Rectal smooth muscle tissue (tissue), 1 donor: ENCODE measurements around the gene RHBDL2.

ENCODE experiments used
- H3K27ac ChIP-seq: one replicate; pipeline ENCODE4 v1.7.0; 2013; ENCODE audit warnings: low read depth, low read length, inconsistent platforms
- H3K27me3 ChIP-seq: one replicate; pipeline ENCODE4 v1.7.0; 2013; ENCODE audit warnings: low read length; ENCODE audit not compliant: control insufficient read depth, insufficient read depth
- H3K36me3 ChIP-seq: one replicate; pipeline ENCODE4 v1.7.0; 2013; ENCODE audit warnings: low read length; ENCODE audit not compliant: control insufficient read depth, insufficient read depth
- H3K4me1 ChIP-seq: one replicate; pipeline ENCODE4 v1.7.0; 2013; ENCODE audit warnings: low read length; ENCODE audit not compliant: control insufficient read depth, insufficient read depth
- H3K4me3 ChIP-seq: one replicate; pipeline ENCODE4 v1.7.0; 2013; ENCODE audit warnings: low read length
- H3K9ac ChIP-seq: one replicate; pipeline ENCODE4 v1.7.0; 2013; ENCODE audit warnings: low read length

RHBDL2 gene

GRCh38 chr1:38958967-38959366, 17.3 kb upstream of the RHBDL2 start:
- no peak overlapping the region for H3K4me3 ChIP-seq
- H3K27ac ChIP-seq: no peak overlapping the region
- no peaks in the 10 kb centered on the region for H3K4me1 ChIP-seq
- H3K36me3 ChIP-seq: no peaks in the 10 kb centered on the region
- H3K27me3 ChIP-seq: no peaks in the 10 kb centered on the region
- no peak overlapping the region for H3K9ac ChIP-seq

GRCh38 chr1:38953433-38953860, 11.8 kb upstream of the RHBDL2 start:
- Histone ChIP-seq H3K4me1 (no peaks in the 10 kb centered on the region), H3K27me3 (no peaks in the 10 kb centered on the region), H3K4me3 (no peak overlapping the region), H3K36me3 (no peaks in the 10 kb centered on the region), H3K9ac (no peak overlapping the region), H3K27ac (no peak overlapping the region)

GRCh38 chr1:38950553-38950952, 8.9 kb upstream of the RHBDL2 start:
- no peak overlapping the region for H3K27ac ChIP-seq
- H3K4me1 ChIP-seq: no peaks in the 10 kb centered on the region
- H3K9ac ChIP-seq: no peak overlapping the region
- no peaks in the 10 kb centered on the region for H3K27me3 ChIP-seq
- H3K36me3 ChIP-seq: no peaks in the 10 kb centered on the region
- no peak overlapping the region for H3K4me3 ChIP-seq

- H3K4me1 ChIP-seq: no peaks in the 10 kb centered on the region
- H3K9ac ChIP-seq: no peak overlapping the region
- H3K4me3 ChIP-seq: no peak overlapping the region
- H3K36me3 ChIP-seq: no peaks in the 10 kb centered on the region
- no peaks in the 10 kb centered on the region for H3K27me3 ChIP-seq
- H3K27ac ChIP-seq: no peak overlapping the region
These were observed 2.9 kb upstream of the RHBDL2 start for GRCh38 chr1:38944547-38944946.

- Histone ChIP-seq H3K27me3 (no peaks in the 10 kb centered on the region), H3K4me1 (no peaks in the 10 kb centered on the region), H3K9ac (no peak overlapping the region), H3K36me3 (no peaks in the 10 kb centered on the region), H3K27ac (no peak overlapping the region), H3K4me3 (no peak overlapping the region)
These were observed 1.2 kb upstream of the RHBDL2 start for GRCh38 chr1:38942664-38943428.

- H3K27me3 ChIP-seq: no peaks in the 10 kb centered on the region
- peak overlapping the region; percentile 67 for H3K4me3 ChIP-seq
- peak overlapping the region; percentile 34 for H3K9ac ChIP-seq
- H3K27ac ChIP-seq: no peak overlapping the region
- H3K4me1 ChIP-seq: no peaks in the 10 kb centered on the region
- H3K36me3 ChIP-seq: no peaks in the 10 kb centered on the region
These were observed 537 bp downstream of the RHBDL2 start for GRCh38 chr1:38941093-38941492.

GRCh38 chr1:38940339-38941047, 1.1 kb downstream of the RHBDL2 start:
- Histone ChIP-seq H3K27me3 (no peaks in the 10 kb centered on the region), H3K9ac (no peak overlapping the region), H3K27ac (no peak overlapping the region), H3K4me3 (peak overlapping the region; percentile 36), H3K36me3 (no peaks in the 10 kb centered on the region), H3K4me1 (no peaks in the 10 kb centered on the region)

GRCh38 chr1:38938722-38939260, 2.8 kb downstream of the RHBDL2 start:
- Histone ChIP-seq H3K36me3 (no peaks in the 10 kb centered on the region), H3K27me3 (no peaks in the 10 kb centered on the region), H3K4me1 (no peaks in the 10 kb centered on the region), H3K9ac (no peak overlapping the region), H3K27ac (no peak overlapping the region), H3K4me3 (no peak overlapping the region)

GRCh38 chr1:38932571-38932970, 9.1 kb downstream of the RHBDL2 start:
- no peaks in the 10 kb centered on the region for H3K4me1 ChIP-seq
- H3K4me3 ChIP-seq: no peak overlapping the region
- H3K27ac ChIP-seq: no peak overlapping the region
- no peaks in the 10 kb centered on the region for H3K27me3 ChIP-seq
- no peak overlapping the region for H3K9ac ChIP-seq
- no peaks in the 10 kb centered on the region for H3K36me3 ChIP-seq

- no peak overlapping the region for H3K9ac ChIP-seq
- no peaks in the 10 kb centered on the region for H3K27me3 ChIP-seq
- H3K4me3 ChIP-seq: no peak overlapping the region
- no peak overlapping the region for H3K27ac ChIP-seq
- no peaks in the 10 kb centered on the region for H3K36me3 ChIP-seq
- H3K4me1 ChIP-seq: no peaks in the 10 kb centered on the region
These were observed 12.2 kb downstream of the RHBDL2 start for GRCh38 chr1:38929476-38929875.

GRCh38 chr1:38929054-38929453, 12.6 kb downstream of the RHBDL2 start:
- no peaks in the 10 kb centered on the region for H3K4me1 ChIP-seq
- no peak overlapping the region for H3K4me3 ChIP-seq
- H3K27me3 ChIP-seq: no peaks in the 10 kb centered on the region
- no peak overlapping the region for H3K27ac ChIP-seq
- H3K9ac ChIP-seq: no peak overlapping the region
- H3K36me3 ChIP-seq: no peaks in the 10 kb centered on the region

GRCh38 chr1:38926091-38926490, 15.5 kb downstream of the RHBDL2 start:
- Histone ChIP-seq H3K9ac (no peak overlapping the region), H3K4me3 (no peak overlapping the region), H3K4me1 (no peaks in the 10 kb centered on the region), H3K27me3 (no peaks in the 10 kb centered on the region), H3K36me3 (no peaks in the 10 kb centered on the region), H3K27ac (no peak overlapping the region)
